SK-N-SH (cell line): ENCODE results near the gene CABP5. TPM values are rescaled to one million over a fixed set of nuclear protein-coding genes. Genes with fewer than 3 reads are reported as not detected.
"Not testable (repeated sequence)": the region's sequence is repeated elsewhere in the genome, so short reads cannot be mapped to it uniquely, and the experiment has no call there.

ENCODE experiments used
- CTCF ChIA-PET: fragments of 300-600, 350-600 bp; formaldehyde crosslinking; extraction: SDS; loops from one replicate; lab custom pipeline; 2021; lab: Yijun Ruan, JAX
- POLR2A ChIA-PET: fragments of 350-600 bp; sonication (Branson Sonifier 250); formaldehyde crosslinking; extraction: SDS; loops from one replicate; lab custom pipeline; 2020; ENCODE audit warnings: antibody characterized with exemption, inconsistent platforms; lab: Yijun Ruan, JAX
- DNase-seq: peaks from one replicate; pipeline ENCODE4 v3.0.0; 2012
- H2AFZ ChIP-seq: fragments of 200-600 bp; sonication (generic); 2 replicates; pipeline ENCODE4 v1.8.1; 2016; ENCODE audit warnings: antibody characterized with exemption, mild to moderate bottlenecking, low read depth
- H3F3A ChIP-seq: fragments of 200-600 bp; sonication (generic); replicated peaks from 2 replicates; pipeline ENCODE3; 2016; ENCODE audit warnings: antibody characterized with exemption, mild to moderate bottlenecking; ENCODE audit not compliant: insufficient read depth
- H3K27ac ChIP-seq, 2 experiments: fragments of 200-500 bp in 1 of 2; fragments of 200-600 bp in 1 of 2; sonication (Bioruptor generic) in 1 of 2; sonication (generic), shearing (Covaris generic) in 1 of 2; 2 replicates each; pipeline versions ENCODE4 v1.5.1 to v1.6.1; 2014 to 2016; ENCODE audit warnings: low read depth in 2 of 2, inconsistent platforms in 1 of 2, low read length in 1 of 2, mild to moderate bottlenecking in 1 of 2, mixed read lengths in 1 of 2
- H3K27me3 ChIP-seq: fragments of 200-600 bp; sonication (generic), shearing (Covaris generic); 2 replicates; pipeline ENCODE4 v1.6.1; 2016; ENCODE audit warnings: mixed run types; ENCODE audit not compliant: insufficient read depth
- H3K36me3 ChIP-seq, 2 experiments: fragments of 200-500 bp in 1 of 2; fragments of 200-600 bp in 1 of 2; sonication (Bioruptor generic) in 1 of 2; sonication (generic) in 1 of 2; replicated peaks in 1 of 2; 2 replicates each; pipeline versions ENCODE3 to v1.5.1; 2014 to 2016; ENCODE audit warnings: low read length in 1 of 2, mild to moderate bottlenecking in 1 of 2; ENCODE audit not compliant: insufficient read depth in 2 of 2, control insufficient read depth in 1 of 2
- H3K4me1 ChIP-seq, 2 experiments: fragments of 200-500 bp in 1 of 2; fragments of 200-600 bp in 1 of 2; sonication (Bioruptor generic) in 1 of 2; sonication (generic), shearing (Covaris generic) in 1 of 2; 2 replicates each; pipeline versions ENCODE4 v1.5.1 to v1.6.1; 2014 to 2016; ENCODE audit warnings: low read depth in 1 of 2, low read length in 1 of 2, mixed run types in 1 of 2; ENCODE audit not compliant: insufficient read depth in 2 of 2, control insufficient read depth in 1 of 2
- H3K4me2 ChIP-seq: fragments of 200-600 bp; sonication (generic), shearing (Covaris generic); 2 replicates; pipeline ENCODE4 v1.6.1; 2017; ENCODE audit warnings: mixed run types
- H3K4me3 ChIP-seq, 2 experiments: fragments of 200-500 bp in 1 of 2; fragments of 200-600 bp in 1 of 2; sonication (Bioruptor generic) in 1 of 2; sonication (generic), shearing (Covaris generic) in 1 of 2; 2 replicates each; pipeline versions ENCODE4 v1.5.1 to v1.8.1; 2014 to 2016; ENCODE audit warnings: low read depth in 2 of 2, inconsistent platforms in 1 of 2, low read length in 1 of 2, mild to moderate bottlenecking in 1 of 2, mixed read lengths in 1 of 2, moderate library complexity in 1 of 2
- H3K79me2 ChIP-seq: fragments of 200-600 bp; sonication (generic); 2 replicates; pipeline ENCODE4 v1.8.1; 2017; ENCODE audit warnings: mild to moderate bottlenecking; ENCODE audit not compliant: insufficient read depth
- H3K9ac ChIP-seq: fragments of 200-600 bp; sonication (generic); 2 replicates; pipeline ENCODE4 v1.6.1; 2017; ENCODE audit warnings: mixed run types
- H3K9me2 ChIP-seq: fragments of 200-600 bp; sonication (generic); 2 replicates; pipeline ENCODE4 v1.6.1; 2017; ENCODE audit warnings: mixed run types
- H3K9me3 ChIP-seq: fragments of 200-600 bp; sonication (generic); 2 replicates; pipeline ENCODE4 v1.6.1; 2017; ENCODE audit warnings: mixed run types, mild to moderate bottlenecking, moderate library complexity
- H4K20me1 ChIP-seq: fragments of 200-600 bp; sonication (generic); 2 replicates; pipeline ENCODE4 v1.6.1; 2017; ENCODE audit warnings: mild to moderate bottlenecking, mixed run types; ENCODE audit not compliant: insufficient read depth
- ELF1 ChIP-seq: IDR thresholded peaks from 2 replicates; pipeline ENCODE4 v1.4.0; 2012
- EP300 ChIP-seq, 2 experiments: IDR thresholded peaks; 2 replicates each; pipeline versions ENCODE4 v1.4.0 to v1.6.1; 2012; ENCODE audit warnings: borderline replicate concordance in 1 of 2, low read depth in 1 of 2, low read length in 1 of 2
- FOSL2 ChIP-seq: IDR thresholded peaks from 2 replicates; pipeline ENCODE4 v1.4.0; 2012; ENCODE audit warnings: low read depth, mild to moderate bottlenecking, moderate library complexity, borderline replicate concordance
- FOXM1 ChIP-seq: IDR thresholded peaks from 2 replicates; pipeline ENCODE4 v1.4.0; 2012; ENCODE audit warnings: low read depth, mild to moderate bottlenecking
- GABPA ChIP-seq: IDR thresholded peaks from 2 replicates; pipeline ENCODE4 v1.4.0; 2012; ENCODE audit warnings: low read depth, mild to moderate bottlenecking
- JUND ChIP-seq: IDR thresholded peaks from 2 replicates; pipeline ENCODE4 v1.4.0; 2012
- MAX ChIP-seq: IDR thresholded peaks from 2 replicates; pipeline ENCODE4 v1.4.0; 2012; ENCODE audit warnings: low read depth
- NFIC ChIP-seq: IDR thresholded peaks from 2 replicates; pipeline ENCODE4 v1.4.0; 2012; ENCODE audit warnings: borderline replicate concordance
- POLR2AphosphoS5 ChIP-seq: IDR thresholded peaks from 2 replicates; pipeline ENCODE4 v1.6.1; 2012; ENCODE audit warnings: low read depth, low read length
- RCOR1 ChIP-seq: fragments of 150-350 bp; IDR thresholded peaks from 2 replicates; pipeline ENCODE4 v1.6.1; 2017; ENCODE audit warnings: antibody characterized with exemption, low read length
- RXRA ChIP-seq: IDR thresholded peaks from 2 replicates; pipeline ENCODE4 v1.4.0; 2012; ENCODE audit warnings: low read depth, mild to moderate bottlenecking, borderline replicate concordance
- TAF1 ChIP-seq: IDR thresholded peaks from 2 replicates; pipeline ENCODE4 v1.6.1; 2012; ENCODE audit warnings: low read depth, mild to moderate bottlenecking, low read length, moderate library complexity, borderline replicate concordance
- TCF12 ChIP-seq: IDR thresholded peaks from 2 replicates; pipeline ENCODE4 v1.4.0; 2012
- YY1 ChIP-seq: IDR thresholded peaks from 2 replicates; pipeline ENCODE4 v1.4.0; 2012; ENCODE audit warnings: low read depth, mild to moderate bottlenecking
- WGBS: methylation state at CpG from one replicate; pipeline ENCODE4 v1.1.6; 2017; ENCODE audit warnings: low lambda C conversion rate; 5-methylcytosine and 5-hydroxymethylcytosine counted together
- polyA plus RNA-seq, 3 experiments: library from polyadenylated mRNA; depleted of rRNA; stranded (reverse); fragments of >200 nt; gene quantifications; 2 replicates each; pipeline ENCODE4 v1.2.3, GENCODE V29; 2012
- TF ChIP-seq, protein P1 (sequence below): IDR thresholded peaks from 2 replicates; pipeline ENCODE4; 2012

Gene CABP5
- not detected in 2 replicates for polyA plus RNA-seq (2012; rRNA removed)
- not detected in 2 replicates for polyA plus RNA-seq (2012; cell fraction: cytosol; rRNA removed)
- polyA plus RNA-seq (2012; cell fraction: nucleus; rRNA removed) = not detected in 2 replicates

DNA sequence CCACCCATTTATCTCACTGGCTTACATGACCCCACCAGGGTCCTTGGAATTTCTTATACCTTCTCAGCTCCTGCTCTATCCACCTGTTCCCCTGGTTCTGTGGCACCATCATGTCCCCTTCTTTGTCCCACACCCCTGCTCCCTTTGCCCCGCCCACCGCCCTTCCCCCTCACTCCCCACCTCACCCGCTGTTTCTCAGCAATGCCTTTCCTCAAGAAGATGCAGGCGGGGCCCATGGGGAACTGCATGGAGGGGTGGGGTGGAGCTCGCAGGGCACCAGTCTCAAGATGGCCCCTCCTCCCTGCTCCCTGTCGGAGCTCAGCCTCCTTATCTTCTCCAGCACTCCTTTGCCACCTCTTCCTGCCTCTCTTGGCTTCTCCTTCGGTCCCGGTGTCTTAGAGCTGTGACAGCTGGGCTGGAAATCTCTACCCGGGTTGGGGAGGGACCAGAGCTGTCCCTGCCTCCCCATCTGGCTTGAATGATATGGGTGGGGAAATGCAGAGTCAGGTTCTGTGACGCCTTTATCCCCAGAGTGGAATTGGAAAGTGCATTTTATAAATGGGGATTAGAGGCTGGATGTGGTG, at the start of gene CABP5:
CABP5 (minus strand) TSS at position 405 of the 584 bp plus-strand sequence; CDS start at position 248, 157 bp downstream.
- WGBS = 3% methylated on average over 10 of the region's 10 CpGs
- Histone ChIP-seq H3K4me1 (no peaks in the 10 kb centered on the region), H3K27ac (no peak within 1 kb of the TSS), H3K36me3 (no peaks in the 10 kb centered on the region), H3K9ac (no peak within 1 kb of the TSS), H3K4me3 (no peak within 1 kb of the TSS), H2AFZ (no peak within 1 kb of the TSS), H3K4me2 (no peak within 1 kb of the TSS), H3K79me2 (no peaks in the 10 kb centered on the region), H3K27me3 (peaks cover 22% of the 10 kb centered on the region; the same call in 1 of the 2 replicates), H3K9me2 (no peaks in the 10 kb centered on the region), H4K20me1 (no peaks in the 10 kb centered on the region), H3K9me3 (no peaks in the 10 kb centered on the region), H3F3A (no peaks in the 10 kb centered on the region)
- DNase-seq = no peak
- POLR2A ChIA-PET = no interaction called here
- no peak for TF ChIP-seq FOXM1
- no peak for TF ChIP-seq RXRA
- TF ChIP-seq RCOR1 = no peak
- no peak for TF ChIP-seq ELF1
- TF ChIP-seq, protein P1, sequence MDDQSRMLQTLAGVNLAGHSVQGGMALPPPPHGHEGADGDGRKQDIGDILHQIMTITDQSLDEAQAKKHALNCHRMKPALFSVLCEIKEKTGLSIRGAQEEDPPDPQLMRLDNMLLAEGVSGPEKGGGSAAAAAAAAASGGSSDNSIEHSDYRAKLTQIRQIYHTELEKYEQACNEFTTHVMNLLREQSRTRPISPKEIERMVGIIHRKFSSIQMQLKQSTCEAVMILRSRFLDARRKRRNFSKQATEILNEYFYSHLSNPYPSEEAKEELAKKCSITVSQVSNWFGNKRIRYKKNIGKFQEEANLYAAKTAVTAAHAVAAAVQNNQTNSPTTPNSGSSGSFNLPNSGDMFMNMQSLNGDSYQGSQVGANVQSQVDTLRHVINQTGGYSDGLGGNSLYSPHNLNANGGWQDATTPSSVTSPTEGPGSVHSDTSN = no peak
- no peak for TF ChIP-seq TAF1
- no peak for TF ChIP-seq YY1
- no peak for TF ChIP-seq GABPA
- TF ChIP-seq POLR2AphosphoS5 = no peak
- CTCF ChIA-PET = interaction anchor here (0.7 kb wide), 1 partner anchor 67 kb away, joined by 4 read pairs; the partner anchor contains the start of gene PLA2G4C

GRCh38 chr19:48091111-48091718, 47.3 kb upstream of the CABP5 start:
- H3K9me3 ChIP-seq, H4K20me1 ChIP-seq, POLR2A ChIA-PET, H3K36me3 ChIP-seq, H3F3A ChIP-seq, DNase-seq, H3K4me3 ChIP-seq, H3K79me2 ChIP-seq, H3K9me2 ChIP-seq, H3K27me3 ChIP-seq, H3K4me1 ChIP-seq, H3K9ac ChIP-seq, H2AFZ ChIP-seq: not testable (repeated sequence)
- CTCF ChIA-PET = interaction anchor here (2.1 kb wide), 1 partner anchor 11 kb away, joined by 8 read pairs; no protein-coding TSS in a partner anchor
- TF ChIP-seq RXRA (peak; percentile 95), MAX (peak; percentile 22; the same call in 1 of the 2 replicates), JUND (peak; percentile 68), TCF12 (peak; percentile 97), NFIC (peak; percentile 11; the same call in 1 of the 2 replicates), EP300 (IDR thresholded peaks at IDR 0.05; ENCODE audit: borderline replicate concordance in 1 of 2, low read depth in 1 of 2, low read length in 1 of 2) (peak in 1 of 2 experiments; percentile 47; a peak in 1 of 4 replicates), FOSL2 (peak; percentile 76), POLR2AphosphoS5 (peak; percentile 45; the same call in 1 of the 2 replicates)
- TF ChIP-seq, protein P1 = peak; percentile 55
- 7% methylated on average over 13 of the region's 13 CpGs for WGBS
- Histone ChIP-seq H3K27ac (peak overlapping the region in 1 of 2 experiments; percentile 67; a peak in 1 of 4 replicates), H3K4me2 (peak overlapping the region; percentile 10; the same call in 1 of the 2 replicates)
